CD4-positive, alpha-beta T cell (primary cell): ENCODE measurements around the gene HSD17B1. TPM values are rescaled to one million over a fixed set of nuclear protein-coding genes. Genes with fewer than 3 reads are reported as not detected.
"Not testable (repeated sequence)": the region's sequence is repeated elsewhere in the genome, so short reads cannot be mapped to it uniquely, and the experiment has no call there.

ENCODE experiments used
- ATAC-seq: fragments of 200-7000 bp; cut with Tn5 transposase; one replicate; pipeline ENCODE4 v1.10.0; 2022; ENCODE audit warnings: mild to moderate bottlenecking; ENCODE audit not compliant: poor library complexity
- CTCF ChIA-PET: fragments of 350-600 bp; sonication (Branson Sonifier 250); formaldehyde crosslinking; loops from one replicate; lab custom pipeline; 2021; ENCODE audit warnings: antibody characterized with exemption, inconsistent platforms; lab: Charles Lee
- POLR2A ChIA-PET: fragments of 350-600 bp; sonication (Branson Sonifier 250); formaldehyde crosslinking; loops from one replicate; lab custom pipeline; 2021; ENCODE audit warnings: antibody characterized with exemption, inconsistent platforms; lab: Charles Lee
- DNase-seq, 14 experiments: peaks; one replicate each; pipeline ENCODE4 v3.0.0-alpha.2; 2013 to 2020; ENCODE audit warnings: mixed read lengths in 2 of 14
- H3K27ac ChIP-seq, 2 donors: one replicate each; pipeline versions ENCODE4 v1.5.1 to v1.7.0; 2013; ENCODE audit warnings: low read length in 2 of 2, low read depth in 1 of 2, mild to moderate bottlenecking in 1 of 2
- H3K27me3 ChIP-seq, 2 experiments: 1 replicate in 1 of 2; 2 replicates in 1 of 2; pipeline versions ENCODE4 v1.6.1 to v1.7.0; 2013; ENCODE audit warnings: low read length in 2 of 2, control low read depth in 1 of 2, mild to moderate bottlenecking in 1 of 2, moderate library complexity in 1 of 2; ENCODE audit not compliant: insufficient read depth in 2 of 2, control insufficient read depth in 1 of 2
- H3K36me3 ChIP-seq: one replicate; pipeline ENCODE4 v1.6.1; 2013; ENCODE audit warnings: low read length, control low read depth; ENCODE audit not compliant: insufficient read depth
- H3K4me1 ChIP-seq: one replicate; pipeline ENCODE4 v1.6.1; 2013; ENCODE audit warnings: low read length, control low read depth; ENCODE audit not compliant: insufficient read depth
- H3K4me3 ChIP-seq: one replicate; pipeline ENCODE4 v1.5.1; 2013; ENCODE audit warnings: mild to moderate bottlenecking, low read length, moderate library complexity
- H3K9me3 ChIP-seq, 2 experiments: 1 replicate in 1 of 2; 2 replicates in 1 of 2; pipeline versions ENCODE4 v1.6.1 to v1.7.0; 2013; ENCODE audit warnings: low read length in 2 of 2, mild to moderate bottlenecking in 2 of 2, control low read depth in 1 of 2, moderate library complexity in 1 of 2; ENCODE audit not compliant: control insufficient read depth in 1 of 2, insufficient read depth in 1 of 2
- H3K27ac Mint-ChIP-seq: one replicate; pipeline ENCODE4 v1.8.0; 2020; ENCODE audit warnings: mixed read lengths
- H3K27me3 Mint-ChIP-seq: one replicate; pipeline ENCODE4 v1.8.0; 2021; ENCODE audit warnings: mixed read lengths
- H3K36me3 Mint-ChIP-seq: one replicate; pipeline ENCODE4 v1.8.0; 2021; ENCODE audit warnings: low read depth, mixed read lengths
- H3K4me1 Mint-ChIP-seq: one replicate; pipeline ENCODE4 v1.8.0; 2021; ENCODE audit warnings: low read depth, mixed read lengths
- H3K4me3 Mint-ChIP-seq: one replicate; pipeline ENCODE4 v1.8.0; 2020; ENCODE audit warnings: mild to moderate bottlenecking, mixed read lengths
- H3K9me3 Mint-ChIP-seq: one replicate; pipeline ENCODE4 v1.8.0; 2020; ENCODE audit warnings: mixed read lengths
- intact Hi-C, 2 experiments: fragments of 100-400 bp; cut with DNase I in 1 of 2; cut with micrococcal nuclease in 1 of 2; formaldehyde crosslinking; loops; one replicate each; pipeline versions ENCODE4 v1.15.1 to v1.9.0; 2023 to 2025; cut with DNase I, micrococcal nuclease
- total RNA-seq, 174 experiments: library from RNA in 2 of 174; stranded (reverse) in 2 of 174; gene quantifications; one replicate each; pipeline ENCODE4 v1.2.3 and lab custom pipeline; 2021 to 2026
- TF ChIP-seq, protein P1 (sequence below): fragments of 200-600 bp; IDR thresholded peaks from one replicate; pipeline ENCODE4 v1.8.0; 2022; ENCODE audit warnings: antibody characterized with exemption, mild to moderate bottlenecking

Gene HSD17B1
- total RNA-seq, 2 experiments from 2014 or later, result 0.80 to 0.81 TPM

DNA sequence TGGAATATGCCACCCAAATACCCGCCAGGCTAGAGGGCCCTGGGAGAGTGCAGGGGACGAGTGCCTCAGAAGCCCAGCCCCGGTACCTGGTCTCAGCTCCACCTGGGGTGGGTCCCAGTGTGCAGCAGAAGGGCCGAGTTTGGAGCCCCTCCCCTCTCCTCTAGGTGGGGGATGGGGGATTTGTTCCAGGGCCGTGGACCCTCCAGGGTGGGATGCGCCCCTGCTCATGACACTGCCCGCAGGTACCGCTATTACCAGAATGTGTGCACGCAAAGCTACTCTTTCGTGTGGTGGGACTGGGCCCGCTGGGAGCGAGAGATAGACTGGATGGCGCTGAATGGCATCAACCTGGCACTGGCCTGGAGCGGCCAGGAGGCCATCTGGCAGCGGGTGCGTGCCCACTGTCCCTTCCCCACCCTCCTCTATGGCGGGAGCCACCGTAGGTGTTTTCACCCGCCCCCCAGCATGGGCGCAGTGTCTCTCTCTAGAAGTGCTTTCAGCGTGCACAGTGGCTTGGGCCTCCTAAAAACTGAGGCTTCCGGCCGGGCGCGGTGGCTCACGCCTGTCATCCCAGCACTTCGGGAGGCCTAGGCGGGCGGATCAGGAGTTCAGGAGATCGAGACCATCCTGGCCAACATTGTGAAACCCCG is 15.4 kb upstream of the HSD17B1 start:
- Mint-ChIP-seq H3K27ac (peak overlapping the region; percentile 71), H3K4me1 (peaks cover 45% of the 10 kb centered on the region), H3K4me3 (peak overlapping the region; percentile 91), H3K36me3 (peaks cover 5% of the 10 kb centered on the region), H3K27me3 (no peaks in the 10 kb centered on the region), H3K9me3 (no peaks in the 10 kb centered on the region)
- no peaks in the 10 kb centered on the region for H3K27me3 ChIP-seq
- intact Hi-C loops, result loop anchor here in 1 of 2 experiments (2.0 kb wide), 1 partner anchor 26 kb away; the partner anchor contains the start of gene COASY
- ChIA-PET POLR2A (interaction anchor here (1.0 to 4.9 kb wide), 8 partner anchors 11 to 249 kb away, joined by 4 to 20 read pairs (median 7); partner anchors contain the start of genes MLX, PSMC3IP, RETREG3 and STAT3), CTCF (interaction anchor here (1.4 to 2.1 kb wide), 2 partner anchors 10 to 11 kb away, joined by 3 to 13 read pairs; no protein-coding TSS in a partner anchor)
- TF ChIP-seq, protein P1, sequence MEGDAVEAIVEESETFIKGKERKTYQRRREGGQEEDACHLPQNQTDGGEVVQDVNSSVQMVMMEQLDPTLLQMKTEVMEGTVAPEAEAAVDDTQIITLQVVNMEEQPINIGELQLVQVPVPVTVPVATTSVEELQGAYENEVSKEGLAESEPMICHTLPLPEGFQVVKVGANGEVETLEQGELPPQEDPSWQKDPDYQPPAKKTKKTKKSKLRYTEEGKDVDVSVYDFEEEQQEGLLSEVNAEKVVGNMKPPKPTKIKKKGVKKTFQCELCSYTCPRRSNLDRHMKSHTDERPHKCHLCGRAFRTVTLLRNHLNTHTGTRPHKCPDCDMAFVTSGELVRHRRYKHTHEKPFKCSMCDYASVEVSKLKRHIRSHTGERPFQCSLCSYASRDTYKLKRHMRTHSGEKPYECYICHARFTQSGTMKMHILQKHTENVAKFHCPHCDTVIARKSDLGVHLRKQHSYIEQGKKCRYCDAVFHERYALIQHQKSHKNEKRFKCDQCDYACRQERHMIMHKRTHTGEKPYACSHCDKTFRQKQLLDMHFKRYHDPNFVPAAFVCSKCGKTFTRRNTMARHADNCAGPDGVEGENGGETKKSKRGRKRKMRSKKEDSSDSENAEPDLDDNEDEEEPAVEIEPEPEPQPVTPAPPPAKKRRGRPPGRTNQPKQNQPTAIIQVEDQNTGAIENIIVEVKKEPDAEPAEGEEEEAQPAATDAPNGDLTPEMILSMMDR, result no peak
- H3K9me3 ChIP-seq, result no peaks in the 10 kb centered on the region
- DNase-seq (no peak), ATAC-seq (no peak)
- no peak overlapping the region for H3K27ac ChIP-seq
- H3K4me3 ChIP-seq, result peak overlapping the region; percentile 64
- no peaks in the 10 kb centered on the region for H3K36me3 ChIP-seq
- H3K4me1 ChIP-seq, result peaks cover 45% of the 10 kb centered on the region

DNA sequence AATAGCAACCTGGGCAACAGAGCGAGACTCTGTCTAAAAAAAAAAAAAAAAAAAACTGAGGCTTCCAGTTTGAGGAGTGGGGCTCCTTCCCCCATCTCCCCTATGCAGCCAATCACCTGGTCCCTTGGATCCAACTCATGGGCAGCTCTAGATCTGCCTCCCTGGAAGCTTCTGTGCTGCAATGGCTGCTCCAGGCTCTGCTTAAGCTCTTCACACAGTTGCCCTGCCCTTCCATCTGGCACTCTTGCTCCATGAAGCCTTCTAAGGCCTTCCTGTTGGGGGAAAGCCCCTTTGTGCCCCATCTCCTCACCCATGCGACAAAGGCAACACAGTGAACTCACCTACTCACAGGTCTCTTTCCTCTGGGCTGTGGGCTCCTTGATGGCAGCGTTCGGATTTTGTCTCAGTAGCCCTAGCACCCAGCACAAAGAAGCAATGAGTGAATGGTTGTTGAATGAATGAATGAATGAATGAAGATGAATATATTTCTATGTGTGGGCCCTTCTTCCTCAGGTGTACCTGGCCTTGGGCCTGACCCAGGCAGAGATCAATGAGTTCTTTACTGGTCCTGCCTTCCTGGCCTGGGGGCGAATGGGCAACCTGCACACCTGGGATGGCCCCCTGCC is 14.8 kb upstream of the HSD17B1 start:
- no peak for DNase-seq
- H3K4me3 ChIP-seq, result no peak overlapping the region
- Mint-ChIP-seq H3K9me3 (no peaks in the 10 kb centered on the region), H3K36me3 (peaks cover 5% of the 10 kb centered on the region), H3K27me3 (no peaks in the 10 kb centered on the region), H3K4me1 (peaks cover 45% of the 10 kb centered on the region), H3K27ac (no peak overlapping the region), H3K4me3 (peak overlapping the region; percentile 91)
- H3K27me3 ChIP-seq, result no peaks in the 10 kb centered on the region
- TF ChIP-seq, protein P1, result no peak
- intact Hi-C loops, result loop anchor here in 1 of 2 experiments (2.0 kb wide), 1 partner anchor 25 kb away; the partner anchor contains the start of gene COASY
- ChIA-PET POLR2A (interaction anchor here (4.9 kb wide), 1 partner anchor 10 kb away, joined by 20 read pairs; no protein-coding TSS in a partner anchor), CTCF (interaction anchor here (1.4 kb wide), 1 partner anchor 11 kb away, joined by 3 read pairs; no protein-coding TSS in a partner anchor)
- H3K9me3 ChIP-seq, result no peaks in the 10 kb centered on the region
- no peak for ATAC-seq
- H3K4me1 ChIP-seq, result peaks cover 40% of the 10 kb centered on the region
- H3K27ac ChIP-seq, result no peak overlapping the region
- H3K36me3 ChIP-seq, result peaks cover 3% of the 10 kb centered on the region

DNA sequence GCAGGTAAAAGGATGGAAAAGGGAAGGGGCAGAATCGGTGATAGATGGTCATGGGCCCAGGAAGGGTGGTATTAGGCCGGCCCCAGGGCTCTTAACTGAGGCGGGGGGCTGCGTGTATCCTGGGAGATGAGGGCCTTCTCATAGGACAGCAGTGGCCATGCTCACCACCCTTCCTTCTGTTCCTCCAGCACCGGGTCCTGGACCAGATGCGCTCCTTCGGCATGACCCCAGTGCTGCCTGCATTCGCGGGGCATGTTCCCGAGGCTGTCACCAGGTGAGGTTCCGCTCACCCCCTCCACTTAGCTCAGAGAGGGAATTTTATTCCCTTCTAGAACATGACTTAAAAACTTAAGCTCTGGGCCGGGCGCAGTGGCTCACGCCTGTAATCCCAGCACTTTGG is 14.2 kb upstream of the HSD17B1 start:
- Mint-ChIP-seq H3K4me1 (peaks cover 42% of the 10 kb centered on the region), H3K27me3 (no peaks in the 10 kb centered on the region), H3K4me3 (peak overlapping the region; percentile 91), H3K36me3 (peaks cover 5% of the 10 kb centered on the region), H3K9me3 (no peaks in the 10 kb centered on the region), H3K27ac (no peak overlapping the region)
- no peak overlapping the region for H3K4me3 ChIP-seq
- no peak overlapping the region for H3K27ac ChIP-seq
- ATAC-seq (no peak), DNase-seq (no peak)
- CTCF ChIA-PET, result no interaction called here
- intact Hi-C loops, result no loop called here
- H3K4me1 ChIP-seq, result peaks cover 40% of the 10 kb centered on the region
- peaks cover 7% of the 10 kb centered on the region for H3K36me3 ChIP-seq
- POLR2A ChIA-PET, result interaction anchor here (4.9 kb wide), 1 partner anchor 10 kb away, joined by 20 read pairs; no protein-coding TSS in a partner anchor
- TF ChIP-seq, protein P1, result no peak
- H3K9me3 ChIP-seq, result no peaks in the 10 kb centered on the region
- no peaks in the 10 kb centered on the region for H3K27me3 ChIP-seq

DNA sequence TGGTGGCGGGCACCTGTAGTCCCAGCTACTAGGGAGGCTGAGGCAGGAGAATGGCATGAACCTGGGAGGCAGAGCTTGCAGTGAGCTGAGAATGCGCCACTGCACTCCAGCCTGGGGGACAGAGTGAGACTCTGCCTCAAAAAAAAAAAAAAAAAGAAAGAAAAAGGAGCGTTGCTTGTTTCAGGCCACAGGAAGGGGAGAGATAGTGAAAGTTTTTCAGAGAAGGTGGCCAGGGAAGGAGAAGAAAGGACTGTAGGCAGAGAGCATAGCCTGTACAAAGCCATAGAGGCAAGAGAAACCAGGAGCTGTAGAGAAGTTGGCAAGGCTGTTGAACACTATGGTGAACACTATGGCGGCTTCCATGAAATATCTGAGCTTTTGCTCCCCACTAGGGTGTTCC is 12.2 kb upstream of the HSD17B1 start:
- H3K9me3 ChIP-seq, H3K36me3 ChIP-seq, H3K9me3 Mint-ChIP-seq, ATAC-seq, intact Hi-C loops, H3K27ac ChIP-seq, H3K4me3 ChIP-seq, DNase-seq, H3K36me3 Mint-ChIP-seq, H3K27me3 ChIP-seq, H3K27me3 Mint-ChIP-seq: not testable (repeated sequence)
- peak overlapping the region; percentile 60 for H3K4me3 Mint-ChIP-seq
- CTCF ChIA-PET, result interaction anchor here (0.5 to 1.9 kb wide), 3 partner anchors 9 to 88 kb away, joined by 3 to 12 read pairs (median 3); no protein-coding TSS in a partner anchor
- POLR2A ChIA-PET, result interaction anchor here (0.6 to 2.0 kb wide), 4 partner anchors 10 to 152 kb away, joined by 3 to 6 read pairs (median 5); partner anchors contain the start of gene STAT3
- H3K4me1 Mint-ChIP-seq, result peaks cover 33% of the 10 kb centered on the region
- H3K27ac Mint-ChIP-seq, result peak overlapping the region; percentile 38
- peaks cover 36% of the 10 kb centered on the region for H3K4me1 ChIP-seq
